Hematopoietic multipotent progenitor cell treated with erythropoietin and hydrocortisone succinate and interleukin-3 and kit ligand, for 6 days (in vitro differentiated cells): ENCODE results near the gene FGR.
"Not testable (repeated sequence)": the region's sequence is repeated elsewhere in the genome, so short reads cannot be mapped to it uniquely, and the experiment has no call there.

Experiments
- DNase-seq: peaks from one replicate; pipeline ENCODE4 v3.0.0-alpha.2; 2015

The FGR gene

DNA sequence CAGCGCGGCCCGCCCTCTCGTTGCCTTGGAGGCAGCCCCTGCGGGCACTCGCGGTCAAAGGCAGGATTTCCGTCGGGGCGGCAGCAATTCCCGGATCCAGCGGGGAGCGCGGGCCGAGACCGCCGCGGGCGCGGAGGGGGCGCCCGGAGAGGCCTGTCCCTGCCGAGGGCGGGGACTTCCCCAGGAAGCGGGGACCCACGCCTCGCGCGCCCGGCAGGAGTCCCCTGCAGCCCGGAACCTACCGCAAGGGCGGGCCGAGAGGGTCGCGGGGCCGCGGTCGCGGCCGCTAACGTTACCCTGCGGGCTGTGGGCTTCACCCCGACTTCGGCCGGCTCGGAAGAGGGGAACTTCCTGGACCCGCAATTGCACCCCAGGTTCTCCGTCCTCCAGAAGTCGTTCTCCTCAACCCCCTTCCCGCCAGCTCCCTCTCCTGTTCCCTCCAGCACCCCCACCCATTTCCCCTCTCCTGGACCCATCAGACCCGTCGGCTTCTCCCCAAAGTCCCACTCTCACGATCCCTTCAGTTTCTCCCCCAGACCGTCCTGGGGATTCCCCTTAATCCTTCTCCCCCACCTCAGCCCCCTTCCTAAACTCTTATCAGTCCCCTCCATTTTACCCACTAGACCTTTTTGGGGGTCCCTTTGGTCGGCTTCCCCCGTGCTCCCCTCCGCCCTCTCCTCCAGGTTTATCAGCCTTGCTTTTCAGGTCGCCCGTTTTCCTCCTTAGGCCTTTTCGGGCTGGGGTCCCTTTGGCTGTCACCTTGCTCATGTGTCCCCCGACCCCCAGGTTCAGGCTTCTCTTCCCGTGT is 604 bp downstream of the FGR start:
- peak; percentile 43 for DNase-seq

DNA sequence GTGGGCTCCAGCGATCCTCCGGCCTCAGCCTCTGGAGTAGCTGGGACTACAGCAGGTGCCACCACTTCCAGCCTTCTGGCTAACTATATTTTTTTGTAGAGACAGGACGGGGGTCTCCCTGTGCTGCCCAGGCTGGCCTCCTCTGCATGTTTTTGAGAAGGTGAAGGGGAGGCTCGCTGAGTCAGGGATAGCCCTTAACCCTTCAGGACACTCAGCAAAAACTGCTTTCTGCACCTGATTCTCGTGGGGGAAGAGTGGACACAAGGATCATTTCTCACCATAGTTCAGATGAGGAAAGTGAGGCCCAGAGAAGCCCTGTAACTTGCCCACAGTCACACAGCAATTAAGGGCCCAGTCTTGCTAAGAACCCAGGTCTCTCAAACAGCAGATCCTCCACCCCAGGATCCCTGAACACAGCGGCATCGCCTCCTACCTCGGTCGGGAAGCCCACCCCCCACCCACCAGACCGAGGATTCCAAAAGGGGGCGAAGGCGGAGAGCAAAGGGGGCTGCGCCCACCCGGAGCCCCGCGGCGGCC is 1.3 kb downstream of the FGR start:
- DNase-seq = no peak

DNA sequence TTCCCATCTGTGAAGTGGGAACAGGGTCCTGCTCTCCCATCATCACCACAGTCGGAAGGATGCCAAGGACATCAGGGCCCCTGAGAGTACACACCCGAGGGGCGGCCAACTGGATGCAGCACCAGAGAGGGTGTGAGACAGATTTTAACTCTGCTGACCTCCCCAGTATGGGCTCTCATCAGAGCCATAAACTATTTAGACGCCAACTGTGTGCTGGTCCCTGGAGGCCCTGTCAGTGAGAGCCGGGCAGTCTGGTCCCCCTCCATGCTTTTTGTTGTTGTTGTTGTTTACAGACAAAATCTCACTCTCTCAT is 1.7 kb downstream of the FGR start:
- no peak for DNase-seq

DNA sequence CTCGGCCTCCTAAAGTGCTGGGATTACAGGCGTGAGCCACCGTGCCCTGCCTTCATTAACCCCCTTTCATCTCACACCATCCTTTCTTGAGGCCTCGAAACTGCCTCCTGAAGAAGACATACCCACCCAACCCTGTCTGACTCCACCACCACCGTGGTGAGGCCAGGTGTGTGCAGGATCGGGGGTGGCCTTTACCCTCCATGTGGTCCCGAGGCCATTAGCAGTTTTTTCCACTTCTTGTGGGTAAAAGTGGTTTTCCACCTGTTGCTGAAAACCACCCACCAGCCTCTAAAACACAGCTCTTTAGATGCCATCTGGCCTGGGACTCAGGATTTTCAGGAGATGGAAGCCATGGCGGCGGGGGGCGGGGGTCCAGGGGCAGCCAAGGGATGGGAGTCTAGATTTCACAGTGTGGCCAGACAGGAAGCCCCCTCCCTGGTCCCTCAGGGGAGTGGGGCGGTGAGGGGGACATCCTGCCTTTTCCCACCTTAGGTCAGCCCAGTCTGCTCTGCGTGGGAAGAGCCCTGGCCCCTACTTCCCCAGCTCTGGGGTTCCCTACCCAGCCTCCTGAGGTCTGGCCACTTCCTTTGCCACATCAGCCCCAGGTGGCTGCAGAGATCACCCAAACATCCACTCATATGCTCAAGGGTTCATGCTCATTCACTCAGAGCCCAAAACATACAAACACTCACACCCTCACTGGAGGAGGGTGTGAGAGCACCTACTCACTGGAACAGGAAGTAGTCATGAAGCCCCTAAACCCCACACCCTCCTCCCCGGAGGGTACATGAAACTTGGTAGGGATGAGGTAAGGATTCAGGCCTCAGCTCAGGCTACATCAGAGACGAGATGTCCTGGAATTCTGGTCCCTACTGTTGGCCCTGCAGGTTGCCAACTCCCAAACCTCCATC is 2.3 kb downstream of the FGR start:
- no peak for DNase-seq

DNA sequence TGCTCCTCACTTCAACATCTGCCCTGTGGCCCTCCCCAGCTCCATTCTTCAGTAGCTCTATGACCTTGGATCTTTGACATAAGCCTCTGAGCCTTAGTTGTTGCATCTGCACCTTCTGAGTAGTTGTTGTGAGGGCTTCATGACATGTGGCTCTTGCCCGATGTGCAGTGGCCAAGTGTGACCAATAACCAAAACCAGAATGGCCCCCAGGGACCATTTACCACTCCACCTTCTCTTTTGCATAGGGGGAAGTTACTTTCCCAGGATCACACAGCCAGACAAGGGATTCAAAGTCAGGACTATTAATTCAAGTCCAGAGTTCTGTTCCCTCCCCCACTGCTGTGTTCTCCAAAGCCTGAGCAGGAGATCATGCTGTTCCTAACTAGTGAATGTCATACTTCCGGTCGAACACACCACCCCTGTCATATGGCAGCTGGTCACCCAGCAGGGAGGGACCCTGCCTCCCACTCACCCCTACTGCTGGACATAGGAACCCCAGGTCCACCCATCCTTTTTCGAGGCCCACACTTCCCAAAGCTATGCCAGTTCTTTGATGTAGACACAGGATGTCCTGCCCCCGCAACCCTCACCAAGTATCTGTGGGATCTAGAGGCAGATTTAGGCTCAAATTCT is 4.0 kb downstream of the FGR start:
- no peak for DNase-seq

DNA sequence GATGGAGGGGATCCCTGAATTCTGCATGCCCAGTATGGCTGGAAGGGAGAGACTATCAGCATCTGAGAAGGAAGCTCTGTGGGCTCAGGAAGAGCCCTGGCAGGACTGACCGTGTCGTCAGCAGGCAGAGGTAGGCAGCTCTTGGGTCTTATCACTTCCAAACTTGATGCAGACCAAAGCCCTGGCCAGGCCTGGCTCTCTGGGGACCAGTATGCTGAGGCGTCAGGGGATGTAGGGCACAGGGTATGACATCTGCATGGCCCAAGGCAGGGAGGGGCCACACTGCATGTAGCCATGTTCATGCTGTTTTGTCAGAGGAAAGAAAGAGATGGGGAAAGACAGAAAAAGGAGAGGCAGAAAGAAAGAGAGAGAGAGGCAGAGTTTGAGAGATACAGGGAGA is 6.3 kb downstream of the FGR start:
- no peak for DNase-seq

DNA sequence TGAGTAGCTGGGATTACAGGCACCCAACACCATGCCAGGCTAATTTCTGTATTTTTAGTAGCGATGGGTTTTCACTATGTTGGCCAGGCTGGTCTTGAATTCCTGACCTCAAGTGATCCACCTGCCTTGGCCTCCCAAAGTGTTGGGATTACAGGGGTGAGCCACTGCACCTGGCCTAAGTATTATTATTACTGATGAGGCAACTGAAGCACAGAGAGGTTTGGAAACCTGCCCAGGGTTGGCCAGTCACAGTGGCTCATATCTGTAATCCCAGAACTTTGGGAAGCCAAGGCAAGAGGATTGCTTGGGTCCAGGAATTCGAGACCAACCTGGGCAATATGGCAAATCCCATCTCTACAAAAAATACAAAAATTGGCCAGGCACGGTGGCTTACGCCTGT is 7.3 kb downstream of the FGR start:
- DNase-seq = not testable (repeated sequence)

DNA sequence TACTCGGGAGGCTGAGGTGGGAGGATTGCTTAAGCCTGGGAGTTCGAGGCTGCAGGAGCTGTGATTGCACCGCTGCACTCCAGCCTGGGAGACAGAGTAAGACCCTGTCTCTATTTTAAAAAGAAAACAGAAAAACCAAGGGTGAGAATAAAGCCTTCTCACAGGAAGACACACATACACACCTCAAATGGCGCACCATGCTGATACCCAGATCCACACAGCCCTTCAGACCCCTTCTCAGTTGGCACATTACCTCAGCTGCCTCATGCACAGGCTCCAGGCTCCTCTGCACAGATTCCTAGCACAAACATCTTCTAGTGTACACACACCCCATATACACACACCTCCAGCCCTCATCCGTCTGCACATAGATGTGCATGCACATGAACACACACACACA is 7.9 kb downstream of the FGR start:
- no peak for DNase-seq

DNA sequence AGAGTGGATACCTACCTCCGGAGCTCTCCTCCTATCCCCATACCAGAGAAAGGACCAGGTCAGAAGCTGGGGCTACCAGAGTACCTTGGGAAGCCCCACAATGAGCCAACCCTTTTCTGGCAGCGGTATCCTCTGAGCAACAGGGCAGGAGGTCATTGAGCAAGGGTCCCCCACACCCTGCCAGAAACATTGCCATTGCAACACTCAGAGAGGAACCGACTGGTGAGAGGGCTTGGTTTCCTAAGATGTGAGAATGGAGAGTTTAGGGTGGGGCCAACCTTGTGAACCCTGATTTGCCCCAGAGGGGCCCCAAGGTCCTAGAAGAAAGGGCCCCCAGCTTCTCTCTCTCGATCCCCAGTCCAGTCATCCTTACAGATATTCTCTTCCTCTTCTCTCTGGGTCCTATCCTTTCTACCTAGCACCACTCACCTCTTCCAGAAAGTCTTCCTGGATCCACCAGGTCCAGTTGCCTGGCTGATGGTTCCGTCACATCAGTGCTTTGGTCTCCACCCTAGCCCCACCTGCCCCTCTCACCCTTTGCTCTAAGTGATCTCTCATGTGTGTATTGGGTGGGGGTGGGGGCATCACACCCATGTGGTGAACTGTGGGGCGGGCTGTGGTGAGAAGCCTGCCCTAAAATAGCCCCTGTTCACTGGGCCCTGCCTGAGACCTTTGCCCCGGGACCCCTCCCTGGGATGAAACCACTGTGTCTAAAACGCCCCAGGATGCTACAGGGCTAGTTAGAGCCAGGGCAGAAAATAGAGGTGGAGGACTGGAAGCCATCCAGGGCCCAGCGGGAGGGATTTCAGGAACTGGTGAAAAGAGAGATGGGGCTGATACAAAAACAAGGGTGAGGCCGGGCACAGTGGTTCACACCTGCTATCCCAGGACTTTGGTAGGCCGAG is 8.7 kb downstream of the FGR start:
- DNase-seq = peak; percentile 76

DNA sequence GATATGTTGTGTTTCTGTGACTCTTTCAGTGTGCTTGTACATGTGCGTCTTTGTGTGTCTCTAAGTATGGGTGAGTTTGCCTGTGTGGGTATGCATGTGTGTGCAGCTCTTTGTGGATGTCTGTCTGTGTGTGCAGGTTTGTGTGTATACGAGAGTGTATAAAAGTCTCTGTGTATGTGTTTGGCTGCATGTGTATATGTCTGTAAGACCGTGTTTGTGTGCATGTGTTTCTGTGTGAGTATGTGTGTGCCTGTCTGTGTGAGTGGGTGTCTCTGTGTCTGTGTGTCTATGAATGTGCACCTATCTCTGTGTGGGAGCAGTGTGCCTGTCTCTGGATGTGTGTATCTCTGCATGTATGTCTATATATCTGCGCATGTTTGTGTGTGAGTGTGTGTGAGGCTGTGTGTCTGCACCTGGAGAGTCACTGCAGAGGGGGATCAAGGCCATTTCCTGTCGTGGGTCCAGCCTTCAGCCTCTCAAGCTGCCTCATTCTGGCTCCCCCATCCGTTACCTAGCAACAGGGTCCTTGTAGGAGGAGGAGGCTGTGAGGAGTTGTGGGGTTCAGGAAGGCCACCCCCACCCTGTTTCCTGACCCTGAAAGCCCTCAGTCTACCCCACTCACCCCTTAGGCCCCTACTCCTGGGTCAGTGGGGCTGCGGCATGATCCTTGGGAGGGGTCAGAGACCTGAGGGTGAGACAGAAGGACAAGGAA is 10.4 kb downstream of the FGR start:
- no peak for DNase-seq

DNA sequence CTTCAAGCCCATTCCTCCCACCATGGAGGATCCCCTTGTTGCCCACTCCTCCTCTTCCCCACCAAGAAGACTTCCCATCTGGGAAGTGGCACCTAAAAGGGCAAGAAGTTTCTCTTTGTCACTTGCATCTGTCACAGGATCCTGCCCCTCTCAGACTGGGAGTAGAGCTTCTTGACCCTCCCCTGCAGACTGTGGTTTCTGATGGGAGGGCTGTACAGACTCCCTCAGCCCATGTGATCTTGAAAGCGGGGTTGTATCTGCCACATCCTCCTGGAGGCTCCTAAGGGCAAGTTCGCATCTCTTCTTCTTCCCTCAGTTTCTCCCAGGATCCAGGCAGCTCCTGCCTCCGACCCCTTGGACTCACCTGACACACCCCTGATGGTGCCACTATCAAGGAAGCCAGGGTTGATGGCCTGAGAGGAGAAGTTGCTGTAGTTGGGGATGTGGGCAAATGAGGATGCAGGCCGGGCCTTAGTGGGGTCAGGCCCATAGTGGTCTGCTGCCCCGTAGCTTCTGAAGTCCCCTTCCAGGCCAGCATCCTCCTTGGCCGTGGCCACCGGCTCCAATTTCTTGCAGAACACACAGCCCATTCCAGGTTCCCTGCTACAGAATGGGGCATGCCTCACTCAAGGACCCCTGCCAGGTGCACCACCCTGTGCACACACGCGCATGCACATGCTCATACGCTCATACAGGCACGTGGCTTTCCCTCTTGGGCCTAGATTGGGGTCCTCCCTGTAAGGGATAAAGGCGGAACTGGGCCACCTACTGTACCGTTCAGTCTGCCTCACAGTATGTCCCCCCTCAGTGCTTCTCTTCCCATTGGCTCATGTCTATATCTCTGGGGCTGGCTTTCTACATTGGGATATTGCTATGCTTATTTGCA is 11.4 kb downstream of the FGR start:
- DNase-seq = no peak

DNA sequence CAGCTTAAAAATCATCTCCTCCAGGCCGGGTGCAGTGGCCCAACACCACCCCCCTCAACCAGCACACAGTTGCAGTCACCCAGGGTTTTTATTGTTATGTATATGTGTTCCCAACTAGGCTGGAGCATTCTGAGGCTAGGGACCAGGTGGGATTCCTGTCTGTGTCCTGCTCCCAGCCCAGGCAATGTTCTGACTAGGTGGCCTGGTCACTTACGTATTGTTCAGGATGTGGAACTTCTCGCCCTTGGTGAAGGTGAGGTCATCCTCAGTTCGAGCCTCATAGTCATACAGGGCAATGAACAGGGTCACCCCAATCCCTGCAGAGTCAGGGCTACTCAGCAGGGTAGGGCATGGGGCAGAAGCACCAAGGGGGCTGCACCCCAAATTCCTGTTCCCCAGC is 12.2 kb downstream of the FGR start:
- no peak for DNase-seq

DNA sequence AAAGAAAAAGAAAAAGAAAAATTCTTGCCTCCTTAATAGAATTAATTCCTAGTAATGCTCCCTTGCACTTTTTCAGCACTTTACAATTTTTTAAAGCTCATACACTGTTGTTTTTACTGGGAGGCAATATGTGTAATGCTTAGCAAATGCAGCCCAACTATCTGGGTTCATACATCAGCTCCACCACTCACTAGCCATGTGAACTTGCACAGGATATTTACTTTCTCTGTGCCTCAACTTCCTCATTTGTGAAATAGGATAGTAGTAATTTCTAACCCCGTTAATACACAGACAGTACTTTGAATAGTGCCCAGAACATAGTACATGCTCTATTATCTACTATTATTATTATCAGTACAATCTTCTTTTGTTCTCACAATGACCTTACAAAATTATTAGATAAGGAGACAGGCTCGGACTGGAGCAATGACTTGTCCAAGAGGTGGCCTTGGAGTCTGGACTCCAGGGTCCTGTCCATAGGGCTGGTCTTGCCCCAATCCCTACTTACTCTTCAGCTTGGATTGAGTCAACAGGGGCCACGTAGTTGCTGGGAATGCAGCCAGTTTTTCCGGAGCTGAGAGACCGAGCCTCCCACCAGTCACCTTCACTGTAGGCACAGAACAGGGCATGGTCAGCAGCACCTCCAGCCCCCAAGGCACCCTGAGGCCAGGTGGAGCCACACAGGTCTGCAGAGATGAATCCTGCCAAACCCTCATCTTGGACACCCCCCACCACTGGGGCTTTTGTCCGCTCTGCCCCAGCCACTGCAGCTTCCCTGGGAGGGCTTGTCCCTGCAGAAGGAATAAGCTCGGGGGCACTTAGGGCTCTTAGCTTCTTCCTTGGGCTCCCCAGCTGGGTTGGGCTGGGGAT is 13.7 kb downstream of the FGR start:
- DNase-seq = no peak

DNA sequence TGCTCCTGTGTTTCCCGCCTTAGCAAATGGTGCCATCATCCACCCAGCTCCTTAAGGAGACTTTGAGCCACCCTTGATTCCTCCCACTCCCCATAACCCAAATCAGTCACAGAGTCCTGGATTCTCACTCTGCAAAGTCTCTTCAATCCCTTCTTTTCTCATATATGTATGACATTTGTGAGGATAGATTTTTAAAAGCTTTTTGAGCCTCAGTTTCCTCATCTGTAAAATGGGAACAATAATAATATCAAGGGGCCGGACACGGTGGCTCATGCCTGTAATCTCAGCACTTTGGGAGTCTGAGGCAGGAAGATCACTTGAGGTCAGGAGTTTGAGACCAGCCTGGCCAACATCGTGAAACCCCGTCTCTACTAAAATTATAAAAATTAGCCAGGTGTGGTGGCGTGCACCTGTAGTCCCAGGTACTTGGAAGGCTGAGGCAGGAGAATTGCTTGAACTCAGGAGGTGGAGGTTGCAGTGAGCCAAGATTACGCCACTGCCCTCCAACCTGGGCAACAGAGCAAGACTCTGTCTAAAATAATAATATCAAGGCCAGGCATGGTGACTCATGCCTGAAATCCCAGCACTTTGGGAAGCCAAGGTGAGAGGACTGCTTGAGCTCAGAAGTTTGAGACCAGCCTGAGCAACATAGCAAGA is 15.1 kb downstream of the FGR start:
- DNase-seq = not testable (repeated sequence)

DNA sequence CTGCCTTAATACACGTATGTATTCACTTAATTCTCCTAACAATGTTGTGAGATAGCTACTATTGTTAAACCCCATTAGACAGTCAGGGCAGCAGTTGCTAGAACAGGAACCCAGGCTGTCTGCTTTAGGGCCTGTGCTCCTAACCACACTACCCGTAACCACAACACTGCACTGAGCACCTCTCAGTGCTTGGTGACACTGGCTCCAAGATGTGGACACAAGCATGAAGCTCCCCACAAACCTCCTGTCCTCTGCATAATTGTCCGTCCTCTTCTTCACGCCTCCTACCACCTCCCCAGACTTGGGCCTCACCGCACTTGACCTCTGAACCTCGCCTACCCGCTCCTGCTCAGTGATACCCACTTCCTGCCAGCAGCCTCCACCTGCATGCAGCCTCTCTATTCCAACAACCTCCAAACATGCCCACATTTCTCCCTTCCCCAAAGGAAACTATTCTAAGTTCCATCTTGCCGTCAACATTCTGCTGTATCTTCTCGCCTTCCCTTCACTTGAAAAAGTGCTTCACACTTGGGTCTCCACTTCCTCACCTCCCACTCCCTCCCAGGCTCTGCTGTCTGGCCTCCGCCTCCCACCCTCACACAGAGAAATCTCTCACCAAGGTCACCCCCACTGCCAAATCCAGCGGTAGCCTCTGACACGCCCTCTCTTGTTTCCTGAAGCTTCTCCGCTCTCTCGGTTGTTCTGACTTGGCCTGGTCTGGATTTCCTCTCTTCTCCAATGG is 16.5 kb downstream of the FGR start:
- peak; percentile 73 for DNase-seq

DNA sequence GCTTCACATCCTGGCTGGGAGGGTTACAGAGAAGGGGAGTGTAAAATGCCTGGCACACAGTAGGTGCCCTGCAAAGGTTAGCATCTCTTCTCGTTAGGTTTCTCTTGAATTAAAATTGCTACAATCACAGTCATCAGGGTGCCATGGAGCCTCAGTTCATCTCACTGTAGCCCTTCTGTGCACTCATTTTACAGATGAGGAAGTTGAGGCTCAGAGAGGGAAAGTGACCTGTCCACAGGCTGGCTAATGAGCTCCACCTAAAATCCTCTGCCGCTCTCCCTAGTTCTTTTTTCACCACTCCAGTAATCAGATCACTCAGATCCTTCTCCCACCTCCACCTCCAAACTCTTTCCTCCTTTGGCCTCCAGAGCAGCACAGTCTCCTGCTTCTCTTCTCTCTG is 17.6 kb downstream of the FGR start:
- DNase-seq = no peak

DNA sequence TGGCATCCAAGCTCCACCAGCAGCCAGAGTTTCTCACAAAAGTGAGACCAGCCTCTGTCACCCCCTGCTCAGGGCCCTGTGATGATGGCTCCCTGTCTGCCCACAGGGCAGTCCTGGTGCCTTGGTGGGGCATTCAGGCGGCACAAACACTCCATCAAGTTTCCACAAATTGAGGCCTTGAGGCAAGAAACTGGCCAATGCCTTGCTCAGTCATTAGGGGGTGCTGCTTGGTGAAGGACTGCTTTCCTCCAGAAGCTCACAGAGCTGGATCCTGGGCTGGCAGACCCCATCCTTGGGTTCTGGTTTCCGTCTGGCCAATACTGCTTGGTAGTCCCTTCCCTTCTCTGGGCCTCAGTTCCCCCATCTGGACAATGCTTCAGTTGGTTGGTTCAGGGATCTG is 18.5 kb downstream of the FGR start:
- no peak for DNase-seq
